ENCODE data around the gene BTBD9.

Gene BTBD9

GRCh38 chr6:38593409-38593808 is 46.3 kb downstream of the BTBD9 start:
- DNase-seq, result no peak

- no peak for DNase-seq
Measured at GRCh38 chr6:38591439-38591838, 48.3 kb downstream of the BTBD9 start.

GRCh38 chr6:38589367-38589720 is 50.4 kb downstream of the BTBD9 start:
- no peak for DNase-seq

GRCh38 chr6:38588631-38589366 is 50.9 kb downstream of the BTBD9 start:
- no peak for DNase-seq

- DNase-seq, result no peak
Measured at GRCh38 chr6:38587766-38588362, 51.9 kb downstream of the BTBD9 start.

- no peak for DNase-seq
Measured at GRCh38 chr6:38586992-38587391, 52.7 kb downstream of the BTBD9 start.

- DNase-seq, result no peak
Measured at GRCh38 chr6:38584731-38585130, 55.0 kb downstream of the BTBD9 start.

GRCh38 chr6:38583523-38583922 is 56.2 kb downstream of the BTBD9 start:
- no peak for DNase-seq

GRCh38 chr6:38580030-38580429 is 59.7 kb downstream of the BTBD9 start:
- no peak for DNase-seq

- DNase-seq, result no peak
Measured at GRCh38 chr6:38579010-38579628, 60.6 kb downstream of the BTBD9 start.

GRCh38 chr6:38578075-38578474 is 61.7 kb downstream of the BTBD9 start:
- no peak for DNase-seq

- DNase-seq, result no peak
Measured at GRCh38 chr6:38577492-38577891, 62.2 kb downstream of the BTBD9 start.

- DNase-seq, result no peak
Measured at GRCh38 chr6:38573801-38574395, 65.8 kb downstream of the BTBD9 start.

- no peak for DNase-seq
Measured at GRCh38 chr6:38572186-38572813, 67.4 kb downstream of the BTBD9 start.

- no peak for DNase-seq
Measured at GRCh38 chr6:38571721-38572120, 68.0 kb downstream of the BTBD9 start.

GRCh38 chr6:38570750-38571149 is 69.0 kb downstream of the BTBD9 start:
- no peak for DNase-seq

GRCh38 chr6:38567436-38567835 is 72.3 kb downstream of the BTBD9 start:
- DNase-seq, result no peak

GRCh38 chr6:38566295-38567030 is 73.3 kb downstream of the BTBD9 start:
- no peak for DNase-seq

GRCh38 chr6:38564301-38564700 is 75.4 kb downstream of the BTBD9 start:
- no peak for DNase-seq

- DNase-seq, result no peak
Measured at GRCh38 chr6:38555606-38556005, 84.1 kb downstream of the BTBD9 start.

- DNase-seq, result no peak
Measured at GRCh38 chr6:38554700-38555413, 84.9 kb downstream of the BTBD9 start.

GRCh38 chr6:38554014-38554413 is 85.7 kb downstream of the BTBD9 start:
- DNase-seq, result no peak
